ENCODE data around the gene DDX5. TPM values are rescaled to one million over a fixed set of nuclear protein-coding genes. Genes with fewer than 3 reads are reported as not detected.
A peak's percentile ranks its signal among the peaks of the same experiment; 100 is the strongest.
"Not testable (repeated sequence)": the region's sequence is repeated elsewhere in the genome, so short reads cannot be mapped to it uniquely, and the experiment has no call there.

Gene DDX5
- total RNA-seq, 1 donor from 2014 or later, result 259 TPM

DNA sequence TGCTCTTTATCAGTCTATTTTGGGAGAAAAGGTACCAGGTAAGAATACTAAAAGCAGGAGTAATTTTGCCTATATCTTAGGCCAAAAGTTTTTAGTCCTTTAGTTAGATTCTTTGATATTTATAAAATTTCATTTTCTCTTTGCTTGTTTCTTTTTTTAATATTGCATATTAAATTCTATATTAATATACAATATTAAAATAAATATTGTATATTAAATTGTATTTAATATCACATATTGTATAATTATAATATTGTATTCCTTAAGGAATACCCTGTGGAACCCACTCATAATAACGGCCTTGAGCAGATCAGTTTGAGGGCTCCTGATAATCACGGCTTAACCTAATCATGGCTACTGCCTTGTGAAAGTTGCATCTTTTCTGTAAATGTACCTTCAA is 2.6 kb upstream of the DDX5 start:
- DNase-seq (ENCODE audit: low read depth in 2 of 2), result no peak

DNA sequence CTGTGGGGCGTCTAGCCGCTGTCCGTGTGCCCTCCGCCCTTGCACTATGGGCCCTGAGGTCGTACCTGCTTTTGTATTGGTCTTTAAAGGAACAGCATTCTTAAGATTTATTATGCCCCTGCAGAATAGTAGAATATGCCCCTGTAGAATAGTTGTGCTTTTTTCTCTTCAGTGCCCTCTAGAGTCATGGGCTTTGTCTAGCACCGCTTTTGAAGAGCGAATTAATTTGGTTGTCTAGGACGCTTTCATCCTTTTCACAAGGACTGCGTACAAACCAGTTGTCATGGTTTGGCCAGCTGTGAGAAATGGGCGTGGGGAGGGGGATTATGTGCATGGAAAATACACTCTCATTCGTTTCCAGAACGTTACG is 1.3 kb upstream of the DDX5 start:
- DNase-seq (ENCODE audit: low read depth in 2 of 2), result peak; percentile 83 to 84

DNA sequence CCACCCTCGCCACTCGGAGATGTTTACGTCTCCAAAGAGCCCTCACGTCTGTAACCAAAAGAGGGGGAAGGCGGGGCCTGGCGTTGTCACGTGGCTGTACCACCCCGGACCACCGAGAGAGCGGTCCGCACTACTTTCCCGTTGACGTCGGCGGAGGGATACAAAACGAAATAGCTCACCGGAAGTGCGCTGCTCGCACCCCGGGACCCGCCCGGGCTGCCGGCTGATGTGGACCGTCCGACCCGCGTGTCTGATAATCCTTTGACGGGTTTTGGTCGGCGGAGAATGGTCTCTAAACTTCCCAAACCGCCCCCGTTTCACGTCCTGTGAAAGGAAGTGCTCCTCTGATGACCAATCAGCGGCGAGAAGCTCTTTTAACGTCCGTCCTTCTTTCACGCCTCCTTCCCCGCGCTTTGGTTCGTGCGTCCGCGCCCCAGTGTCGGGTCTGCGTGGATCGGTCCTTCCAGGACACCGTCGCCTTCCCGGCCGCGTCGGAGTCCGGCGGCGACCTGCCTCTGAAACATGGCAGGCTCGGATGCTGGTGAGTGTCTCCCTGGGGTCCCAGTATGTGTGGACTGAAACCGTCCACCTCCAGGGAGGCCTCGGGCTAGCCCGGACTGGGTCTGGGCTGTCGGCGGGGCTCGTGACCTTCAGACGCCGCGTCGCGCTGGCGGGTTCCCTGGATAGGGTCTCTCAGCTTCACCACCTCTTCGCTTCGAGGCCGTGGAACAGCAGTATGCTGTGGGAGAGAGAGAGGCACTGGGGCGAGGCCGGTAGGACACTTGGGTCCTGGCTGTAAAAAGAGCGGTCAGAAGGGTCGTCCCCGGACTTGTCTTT is 705 bp upstream of the DDX5 start, which contains the start of gene CEP95:
Gene CEP95 (plus strand): TSS at position 402 of the 837 bp plus-strand sequence. CDS start 121 bp downstream, at position 523.
- peak; percentile 97 to 98 for DNase-seq (ENCODE audit: low read depth in 2 of 2)

DNA sequence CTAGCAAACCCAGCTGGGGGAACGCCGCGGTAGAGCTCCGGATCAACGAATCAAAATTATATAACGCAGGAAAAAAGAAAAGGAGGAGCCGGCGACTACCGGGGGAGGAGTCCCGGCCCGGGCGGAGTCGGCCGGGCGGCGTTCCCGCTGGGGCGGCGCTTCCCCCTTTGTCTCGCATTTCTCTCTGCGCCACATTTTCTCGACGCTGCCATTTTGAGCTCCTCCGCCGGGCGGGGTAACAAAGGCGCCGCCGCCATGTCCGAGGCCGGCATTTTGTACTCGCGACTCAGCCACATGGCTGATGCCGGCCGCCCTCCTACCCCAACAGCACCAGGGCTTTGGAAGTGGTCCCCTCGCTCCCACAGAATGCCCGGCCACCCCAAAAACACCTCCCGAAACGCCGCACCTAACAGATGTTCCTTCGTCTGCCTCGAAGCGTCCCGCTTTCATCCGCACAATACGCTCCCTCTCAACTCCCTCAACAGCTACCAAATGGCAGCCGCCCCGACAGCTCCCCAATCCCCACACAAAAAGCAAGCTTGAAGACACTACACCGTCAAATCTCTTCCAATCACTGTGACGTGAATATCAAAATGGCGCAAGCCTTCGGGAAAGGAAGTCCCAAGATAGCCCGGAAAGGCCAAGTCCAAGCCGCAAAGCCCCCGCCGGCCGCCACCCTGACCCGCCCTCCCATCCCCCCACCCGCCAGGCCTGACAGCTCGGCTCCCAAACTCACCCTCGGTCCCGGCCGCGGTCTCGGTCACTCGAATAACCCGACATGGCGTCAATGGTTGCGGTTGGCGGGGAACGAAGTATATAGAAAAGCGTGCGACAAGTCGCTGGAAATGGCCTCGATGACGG is 519 bp downstream of the DDX5 start:
- DNase-seq (ENCODE audit: low read depth in 2 of 2), result peak; percentile 72 to 88

DNA sequence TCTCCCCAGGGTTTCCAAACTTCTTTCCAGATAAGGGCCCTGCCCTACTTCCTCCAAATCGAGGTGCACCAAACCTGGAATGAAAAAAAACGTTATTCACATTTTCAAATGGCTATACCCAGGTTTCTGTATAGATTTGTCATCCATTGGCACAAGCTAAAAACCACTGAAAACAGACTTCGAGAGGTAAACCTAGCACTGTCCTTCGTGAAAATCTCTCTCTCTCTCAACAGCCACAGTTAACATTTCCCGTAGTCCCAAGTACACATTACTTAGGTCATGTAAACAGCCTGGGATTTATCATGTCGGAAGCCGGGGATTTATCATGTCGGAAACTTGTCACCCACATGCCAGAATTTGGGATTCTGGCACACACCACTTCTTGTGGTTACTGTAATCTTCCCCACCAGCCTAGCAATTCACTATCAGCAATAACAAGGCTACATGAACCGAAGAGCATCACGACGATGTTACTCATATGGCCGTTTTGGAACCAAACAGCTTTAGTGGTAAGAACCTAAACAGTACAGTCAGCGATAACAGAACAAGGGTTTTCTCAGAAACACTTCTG is 1.2 kb downstream of the DDX5 start:
- DNase-seq (ENCODE audit: low read depth in 2 of 2), result peak; percentile 57 to 75

DNA sequence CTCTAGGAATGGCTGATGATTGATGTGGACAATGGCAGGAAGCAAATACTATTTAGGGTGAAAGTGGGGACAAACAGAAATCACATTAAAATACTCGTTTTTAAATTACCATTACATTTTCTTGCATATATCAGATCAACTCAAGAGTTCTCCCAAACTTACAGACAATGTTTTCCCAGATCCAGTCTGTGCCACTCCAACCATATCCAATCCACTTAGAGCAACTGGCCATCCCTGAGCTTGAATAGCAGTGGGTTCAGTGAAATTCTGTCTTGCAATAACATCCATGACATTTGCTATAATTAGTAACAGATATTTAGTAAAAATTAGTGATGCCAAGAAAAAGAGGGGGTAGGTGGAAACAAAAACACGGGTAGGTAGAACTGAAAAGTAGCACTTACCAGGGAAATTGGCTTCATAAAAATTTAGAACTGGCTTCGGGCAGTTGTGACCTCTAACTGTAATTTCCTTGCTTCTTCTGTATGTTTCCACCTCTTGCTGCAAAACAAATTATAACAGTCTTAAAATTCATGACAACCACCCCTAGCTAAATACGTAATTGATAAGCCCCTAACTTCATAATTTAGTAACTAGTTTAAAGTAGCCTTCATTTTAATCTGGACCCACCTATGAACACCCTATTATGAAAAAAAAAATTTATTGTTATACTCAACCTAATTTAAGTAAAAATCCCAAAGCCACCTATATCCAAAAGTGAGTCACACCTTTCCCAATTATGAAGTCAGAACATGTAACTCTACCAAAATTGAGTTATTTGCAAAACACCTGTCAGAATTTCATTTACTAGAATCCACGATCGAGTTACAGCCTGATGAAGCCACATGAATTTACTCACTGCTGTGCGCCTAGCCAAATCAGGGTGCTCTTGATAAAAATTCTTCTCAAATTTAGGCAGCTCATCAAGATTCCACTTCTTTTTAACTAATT is 2.0 kb downstream of the DDX5 start:
- no peak for DNase-seq (ENCODE audit: low read depth in 2 of 2)

DNA sequence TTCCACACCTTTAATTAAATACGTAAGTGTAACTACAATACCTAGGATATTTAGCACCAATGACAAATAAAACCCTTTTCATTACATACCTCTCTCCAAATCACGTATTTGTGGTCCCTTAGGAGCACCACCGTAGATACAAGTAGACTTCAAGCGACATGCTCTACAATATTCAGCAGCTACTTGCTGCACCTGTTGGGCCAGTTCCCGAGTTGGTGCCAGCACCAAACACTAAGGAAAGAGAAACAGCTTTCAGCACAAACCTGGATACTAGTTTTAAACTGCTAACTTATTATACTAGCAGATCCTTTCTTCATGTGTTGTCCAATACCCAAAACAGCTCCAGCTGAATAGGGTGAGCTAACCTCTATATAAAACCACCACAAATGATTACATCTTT is 2.7 kb downstream of the DDX5 start:
- no peak for DNase-seq (ENCODE audit: low read depth in 2 of 2)

DNA sequence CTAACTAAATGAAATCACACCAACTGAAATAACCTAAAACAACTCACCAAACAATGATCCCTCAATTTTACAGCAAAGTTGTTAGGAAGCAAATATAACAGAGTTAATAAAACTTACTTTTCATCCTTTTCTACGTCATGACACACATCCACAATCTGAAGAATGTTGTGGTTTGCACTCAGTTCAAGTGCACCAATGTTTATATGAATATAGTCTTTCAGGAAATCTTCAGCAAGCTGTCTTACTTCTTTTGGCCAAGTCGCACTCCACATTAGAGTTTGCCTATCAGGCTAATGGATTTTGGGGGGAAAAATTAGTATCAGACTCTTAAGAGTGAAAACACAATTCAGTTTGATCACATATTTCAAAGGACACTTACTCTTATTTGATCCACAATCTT is 3.3 kb downstream of the DDX5 start:
- DNase-seq (ENCODE audit: low read depth in 2 of 2), result no peak

DNA sequence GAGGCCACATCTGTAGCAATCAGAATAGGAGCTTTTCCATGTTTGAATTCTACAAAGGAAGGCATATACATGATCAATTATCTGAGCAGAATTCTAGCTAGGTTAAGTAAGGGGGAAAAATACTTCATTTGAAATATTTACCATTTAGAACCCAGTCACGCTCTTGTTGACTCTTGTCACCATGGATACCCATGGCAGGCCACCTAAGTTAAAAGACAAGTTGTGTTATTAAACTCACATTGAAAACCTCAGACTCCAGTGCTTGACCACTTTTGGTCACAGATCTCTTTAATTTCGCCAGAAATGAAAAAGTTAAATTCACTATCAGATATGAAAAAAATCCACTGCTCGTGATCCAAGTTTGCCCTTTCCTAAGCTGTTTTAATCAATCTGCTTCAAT is 4.1 kb downstream of the DDX5 start:
- DNase-seq (ENCODE audit: low read depth in 2 of 2), result no peak

DNA sequence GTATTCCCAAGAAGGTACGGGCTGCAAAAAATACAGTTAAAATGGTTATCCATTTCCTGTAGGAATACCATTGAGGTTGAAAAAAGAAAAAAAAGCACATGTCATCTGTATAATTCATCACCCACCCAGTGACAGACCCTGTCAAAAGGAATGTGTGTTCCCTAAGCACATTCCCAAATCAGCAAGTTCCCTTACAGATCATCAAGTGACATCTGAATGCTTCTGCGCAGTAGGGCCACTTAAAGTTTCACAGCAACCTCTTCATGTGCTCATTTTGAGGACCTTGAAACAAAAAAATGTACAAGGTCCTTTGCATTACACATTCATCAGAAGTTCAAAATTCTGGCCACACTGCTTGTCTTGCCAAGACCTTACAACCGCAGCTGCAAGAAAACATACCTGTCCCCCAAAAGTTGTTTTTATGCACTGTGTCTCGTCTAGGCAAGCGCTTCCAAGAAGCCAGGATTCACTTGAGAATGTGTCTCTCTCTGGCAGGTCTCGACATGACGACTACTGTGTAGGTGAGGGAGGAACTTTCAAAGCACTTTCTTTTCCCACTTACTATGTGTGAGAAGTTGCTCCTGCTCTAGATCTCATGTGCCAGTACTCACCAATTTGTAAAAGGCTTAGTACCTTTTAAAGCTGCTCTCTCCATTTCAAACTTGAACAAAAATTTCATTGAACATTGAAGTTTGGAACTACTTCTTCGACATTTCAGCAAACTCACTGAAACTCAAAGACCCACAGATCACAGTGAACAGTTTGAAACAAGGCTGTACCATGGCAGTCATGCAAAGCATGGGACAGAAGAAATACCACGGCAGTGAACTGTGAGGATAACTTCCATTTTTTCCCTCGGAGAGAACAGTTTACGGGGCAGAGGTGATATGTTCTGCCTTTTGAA is 5.0 kb downstream of the DDX5 start:
- no peak for DNase-seq (ENCODE audit: low read depth in 2 of 2)

DNA sequence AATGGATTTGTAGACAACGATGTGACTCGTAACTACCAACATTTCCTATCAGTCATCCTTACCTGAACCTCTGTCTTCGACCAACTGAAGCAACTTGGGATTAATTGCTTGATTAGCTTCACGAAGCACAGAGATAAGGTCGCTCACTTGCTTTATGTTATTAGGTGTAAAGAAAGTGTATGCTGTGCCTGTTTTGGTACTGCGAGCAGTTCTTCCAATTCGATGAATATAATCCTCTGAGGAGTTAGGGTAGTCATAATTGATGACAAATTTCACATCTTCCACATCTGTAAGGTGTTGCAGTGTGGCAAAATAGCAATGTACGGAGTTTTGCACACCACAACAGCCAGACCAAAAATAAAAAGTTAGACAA is 5.6 kb downstream of the DDX5 start:
- DNase-seq (ENCODE audit: low read depth in 2 of 2), result no peak

DNA sequence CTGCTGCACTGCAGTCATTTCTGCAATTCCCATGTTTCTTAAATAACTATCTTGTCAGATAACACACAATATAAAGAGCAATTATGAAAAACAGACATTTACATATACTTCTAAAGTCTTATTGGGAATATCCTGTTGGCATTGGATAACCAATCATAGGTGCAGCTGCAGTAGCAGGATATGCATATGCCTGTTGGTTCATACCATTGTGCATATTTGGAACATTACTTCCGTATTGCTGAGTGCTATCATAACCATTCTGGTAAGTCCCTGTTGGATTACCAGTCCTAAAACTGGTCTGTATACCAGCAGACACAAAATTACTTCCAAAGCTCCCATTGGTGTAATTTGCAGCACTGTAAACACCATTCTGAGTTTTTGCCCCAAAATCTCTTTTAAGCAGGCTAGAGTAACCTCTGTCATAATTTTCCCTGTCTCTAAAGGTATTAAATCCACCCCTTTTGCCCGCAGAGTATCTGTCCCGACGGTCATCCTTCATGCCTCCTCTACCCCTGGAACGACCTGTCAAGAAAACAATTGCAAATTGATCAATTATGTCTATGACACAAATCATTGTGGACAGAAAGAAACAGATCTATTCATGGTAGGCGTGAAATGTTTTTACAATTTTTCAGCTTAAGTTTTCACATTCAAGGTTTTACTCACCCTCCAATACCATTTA is 6.1 kb downstream of the DDX5 start:
- DNase-seq (ENCODE audit: low read depth in 2 of 2), result no peak

DNA sequence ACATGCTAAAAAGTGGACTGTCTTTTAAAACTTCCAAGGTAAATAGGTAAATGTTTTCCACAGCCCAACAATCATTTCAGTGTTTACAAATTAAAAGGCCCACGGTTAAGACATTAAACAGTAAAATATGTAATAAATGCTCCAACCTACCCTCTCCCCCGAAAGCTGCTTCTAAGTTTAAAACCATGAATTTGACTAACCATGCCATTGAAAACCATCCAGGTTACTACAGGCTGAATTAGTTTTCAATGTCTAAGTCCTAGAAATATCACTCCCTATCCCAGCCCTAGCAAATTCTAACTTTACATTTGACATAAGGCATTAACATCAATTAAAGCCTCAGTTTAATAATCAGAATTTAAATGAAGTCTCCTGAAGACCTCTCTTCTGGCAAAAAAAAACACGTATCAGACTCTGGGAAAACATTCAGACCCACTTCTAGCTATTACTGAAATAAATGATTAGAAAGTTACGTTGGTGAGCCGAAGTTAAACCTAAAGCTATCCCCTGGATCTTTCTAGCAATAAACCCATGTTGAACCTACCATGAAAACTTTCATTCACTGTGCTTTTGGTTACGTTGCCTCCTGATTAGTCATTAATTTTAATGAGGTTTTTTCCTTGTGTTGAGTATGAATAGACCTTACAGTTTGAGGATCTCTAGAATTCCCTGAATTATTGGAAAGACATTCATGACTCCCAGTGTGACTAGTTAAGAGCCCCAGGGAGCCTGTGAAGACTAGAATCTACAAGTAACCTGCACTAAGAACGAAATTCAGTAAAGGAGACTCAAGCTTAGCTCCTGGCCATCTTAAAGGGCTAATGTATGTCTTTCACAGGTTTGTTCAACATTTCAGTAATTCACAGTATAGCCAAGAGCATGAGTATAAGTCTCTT is 7.5 kb downstream of the DDX5 start:
- no peak for DNase-seq (ENCODE audit: low read depth in 2 of 2)

DNA sequence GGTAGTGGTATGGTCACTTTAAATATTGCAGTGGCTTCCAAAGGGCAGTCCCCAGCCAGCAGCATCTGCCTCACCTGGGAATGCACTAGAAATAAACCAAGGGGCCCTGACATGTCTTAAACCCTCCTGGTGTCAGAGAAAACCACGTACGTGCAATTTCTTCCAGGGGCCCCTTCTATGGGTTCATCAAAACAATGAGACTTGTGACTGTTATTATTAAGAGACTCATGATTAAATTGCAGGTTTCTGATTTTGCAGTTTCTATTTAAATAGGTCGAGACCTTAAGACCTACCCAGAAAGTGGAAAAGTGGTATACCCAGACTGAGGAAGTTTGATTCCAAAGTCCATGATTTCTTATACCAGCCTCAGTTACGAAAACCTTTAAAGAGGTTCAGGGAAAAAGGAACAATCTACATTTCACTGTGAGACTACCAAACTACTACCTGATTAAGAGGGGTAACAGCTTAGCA is 8.5 kb downstream of the DDX5 start:
- no peak for DNase-seq (ENCODE audit: low read depth in 2 of 2)

DNA sequence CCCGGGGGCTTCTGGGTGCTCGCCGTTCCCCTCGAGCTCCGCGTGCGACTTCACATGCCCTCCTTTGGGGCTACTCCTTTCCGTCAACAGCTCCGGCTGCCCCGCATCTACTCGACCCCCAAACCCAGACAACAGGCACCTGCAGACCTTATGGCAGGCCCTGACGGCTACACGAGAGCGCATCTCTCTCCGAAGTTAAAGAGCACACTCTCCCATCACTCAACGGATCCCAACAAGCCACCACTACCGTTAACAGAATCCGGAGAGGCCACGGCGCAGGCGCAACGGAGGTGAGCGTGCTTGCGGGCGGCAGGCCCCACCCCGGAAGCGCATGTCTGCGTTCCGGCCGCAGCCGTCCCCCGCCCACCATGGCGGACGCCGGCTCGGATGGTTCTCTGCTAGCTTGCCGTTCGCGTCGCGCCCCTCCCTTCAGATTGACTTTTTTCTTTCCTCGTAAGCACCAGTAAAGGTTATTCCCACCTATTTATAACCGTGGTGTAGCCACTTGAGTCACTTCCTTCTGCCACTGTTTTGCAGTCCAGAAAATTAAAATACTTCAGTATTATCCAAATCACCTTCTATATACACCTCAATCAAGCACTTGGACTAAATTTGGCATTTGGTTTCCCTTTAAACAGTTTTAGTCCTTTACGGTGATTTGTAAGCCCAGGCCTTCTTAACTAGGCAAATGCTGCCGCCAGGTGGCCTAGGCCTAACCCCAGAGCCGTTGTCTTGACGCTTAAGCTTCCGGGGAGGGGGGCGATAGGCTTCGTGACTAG is 9.1 kb downstream of the DDX5 start, which contains the start of gene POLG2:
Gene POLG2 (minus strand): TSS at position 269 of the 779 bp plus-strand sequence. CDS start 86 bp downstream, at position 183.
- peak; percentile 75 to 93 for DNase-seq (ENCODE audit: low read depth in 2 of 2)

DNA sequence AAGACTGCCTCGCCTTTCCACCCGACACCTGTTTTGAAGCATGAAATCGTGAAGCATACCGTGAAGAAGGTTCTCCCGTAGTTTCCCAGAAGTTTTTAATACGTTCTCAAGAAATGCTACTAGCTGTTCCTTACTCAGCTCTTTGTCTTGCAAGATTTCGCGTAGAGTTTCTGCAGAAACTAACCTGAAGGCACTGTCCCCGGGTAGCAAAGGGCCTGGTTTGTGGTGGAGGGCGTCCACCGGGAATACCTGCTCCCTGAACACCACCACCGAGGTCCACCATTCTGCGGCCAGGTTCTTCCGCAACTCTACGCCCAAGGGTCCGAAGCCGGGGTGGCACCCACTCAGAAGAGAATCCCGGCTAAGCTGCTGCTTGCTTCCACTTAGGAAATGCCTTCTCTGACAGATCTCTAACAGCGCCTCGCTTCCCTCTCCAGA is 9.7 kb downstream of the DDX5 start:
- DNase-seq (ENCODE audit: low read depth in 2 of 2), result no peak

DNA sequence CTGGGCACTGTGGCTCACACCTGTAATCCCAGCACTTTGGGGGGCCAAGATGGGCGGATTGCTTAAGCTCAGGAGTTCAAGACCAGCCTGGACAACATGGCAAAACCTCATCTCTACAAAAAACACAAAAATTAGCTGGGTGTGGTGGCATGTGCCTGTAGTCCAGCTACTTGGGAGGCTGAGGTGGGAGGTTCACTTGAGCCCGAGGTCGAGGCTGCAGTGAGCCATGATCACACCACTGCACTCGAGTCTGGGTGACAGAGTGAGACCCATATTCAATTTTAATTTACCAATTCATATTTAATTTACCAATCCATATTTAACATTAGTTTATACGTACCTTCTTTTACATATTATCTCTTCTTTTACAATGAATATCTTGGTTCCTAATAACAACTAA is 10.8 kb downstream of the DDX5 start:
- not testable (repeated sequence) for DNase-seq (ENCODE audit: low read depth in 2 of 2)
